T-helper 2 cell (primary cell): ENCODE data around the gene DCHS1.

Experiments
- DNase-seq, 5 experiments: peaks; one replicate each; pipeline versions ENCODE4 v3.0.0 to v3.0.0-alpha.2; 2012 to 2022

DCHS1 gene

GRCh38 chr11:6610591-6610990, 45.0 kb downstream of the DCHS1 start:
- DNase-seq: no peak

GRCh38 chr11:6609502-6610015, 46.0 kb downstream of the DCHS1 start:
- DNase-seq: no peak

- DNase-seq: no peak
Observed at GRCh38 chr11:6608726-6609501, 46.7 kb downstream of the DCHS1 start.

GRCh38 chr11:6608011-6608410, 47.6 kb downstream of the DCHS1 start:
- no peak for DNase-seq

GRCh38 chr11:6607190-6607795, 48.3 kb downstream of the DCHS1 start:
- DNase-seq: peak in 1 of 5 experiments; percentile 54

- peak in 2 of 5 experiments; percentile 42 to 74 for DNase-seq
Observed at GRCh38 chr11:6606471-6607189, 49.0 kb downstream of the DCHS1 start.

- DNase-seq: no peak
Observed at GRCh38 chr11:6604790-6605189, 50.8 kb downstream of the DCHS1 start.

GRCh38 chr11:6604081-6604626, 51.5 kb downstream of the DCHS1 start:
- peak in 3 of 5 experiments; percentile 30 to 80 (median 33) for DNase-seq

- peak; percentile 64 to 93 (median 78) for DNase-seq
Observed at GRCh38 chr11:6603287-6604080, 52.1 kb downstream of the DCHS1 start, which contains the start of the genes ILK and RRP8. Gene ILK (plus strand): TSS chr11:6603774. CDS start chr11:6604272, 498 bp downstream. Gene RRP8 (minus strand): TSS chr11:6603616. CDS start chr11:6603502, 114 bp downstream.

- peak in 1 of 5 experiments; percentile 26 for DNase-seq
Observed at GRCh38 chr11:6602096-6602940, 53.3 kb downstream of the DCHS1 start.

- DNase-seq: no peak
Observed at GRCh38 chr11:6601041-6601461, 54.6 kb downstream of the DCHS1 start.

- no peak for DNase-seq
Observed at GRCh38 chr11:6599881-6600390, 55.7 kb downstream of the DCHS1 start.

- no peak for DNase-seq
Observed at GRCh38 chr11:6599449-6599848, 56.2 kb downstream of the DCHS1 start.

- no peak for DNase-seq
Observed at GRCh38 chr11:6598555-6598954, 57.1 kb downstream of the DCHS1 start.

- no peak for DNase-seq
Observed at GRCh38 chr11:6596239-6596877, 59.3 kb downstream of the DCHS1 start.

GRCh38 chr11:6594142-6594768, 61.4 kb downstream of the DCHS1 start:
- DNase-seq: no peak

- DNase-seq: no peak
Observed at GRCh38 chr11:6588018-6588417, 67.6 kb downstream of the DCHS1 start.

- DNase-seq: no peak
Observed at GRCh38 chr11:6587360-6587953, 68.2 kb downstream of the DCHS1 start.
